Body of pancreas (tissue), 4 donors: ENCODE data around the gene ANTXR2.

Experiments
- CTCF ChIP-seq, 7 experiments: fragments of 450-650 bp in 4 of 7; fragments of 200-600 bp in 3 of 7; sonication (generic) in 3 of 7; IDR thresholded peaks; one replicate each; pipeline ENCODE4 v1.5.1; 2016 to 2019; ENCODE audit warnings: antibody characterized with exemption in 7 of 7
- POLR2A ChIP-seq, 3 donors: fragments of 450-650 bp; IDR thresholded peaks; one replicate each; pipeline ENCODE4 v1.6.1; 2016; ENCODE audit warnings: antibody characterized with exemption in 3 of 3, mild to moderate bottlenecking in 2 of 3

GRCh38 chr4:79982601-79983322 is 90.3 kb downstream of the ANTXR2 start:
- TF ChIP-seq CTCF (IDR thresholded peaks at IDR 0.05) (no peak), POLR2A (IDR thresholded peaks at IDR 0.05) (no peak)
